Epithelial cell of esophagus (primary cell): ENCODE measurements around the gene LASP1.

ENCODE experiments used
- DNase-seq: peaks from one replicate; pipeline ENCODE4 v3.0.0; 2010; ENCODE audit warnings: low read depth
- H3K4me3 ChIP-seq: 2 replicates; pipeline ENCODE4 v1.5.1; 2011; ENCODE audit warnings: mild to moderate bottlenecking, low read length, control low read depth
- CTCF ChIP-seq: IDR thresholded peaks from 2 replicates; pipeline ENCODE4 v1.5.1; 2011; ENCODE audit warnings: low read depth, mild to moderate bottlenecking, low read length, control low read depth, inconsistent platforms; ENCODE audit not compliant: insufficient read depth; ENCODE audit errors: missing control alignments

The LASP1 gene

GRCh38 chr17:38885728-38886642 is 16.1 kb downstream of the LASP1 start:
- DNase-seq = no peak
- TF ChIP-seq CTCF = no peak
- no peak overlapping the region for H3K4me3 ChIP-seq

- TF ChIP-seq CTCF = no peak
- no peak overlapping the region for H3K4me3 ChIP-seq
- DNase-seq = no peak
These were observed 16.8 kb downstream of the LASP1 start for GRCh38 chr17:38886643-38887010.

GRCh38 chr17:38888842-38889241 is 19.0 kb downstream of the LASP1 start:
- no peak for DNase-seq
- no peak for TF ChIP-seq CTCF
- H3K4me3 ChIP-seq = no peak overlapping the region

GRCh38 chr17:38889745-38890409 is 20.0 kb downstream of the LASP1 start:
- no peak for DNase-seq
- TF ChIP-seq CTCF = no peak
- no peak overlapping the region for H3K4me3 ChIP-seq

- no peak overlapping the region for H3K4me3 ChIP-seq
- no peak for DNase-seq
- no peak for TF ChIP-seq CTCF
These were observed 20.5 kb downstream of the LASP1 start for GRCh38 chr17:38890410-38890746.

- no peak overlapping the region for H3K4me3 ChIP-seq
- no peak for DNase-seq
- TF ChIP-seq CTCF = no peak
These were observed 21.6 kb downstream of the LASP1 start for GRCh38 chr17:38891441-38891840.
